ENCODE measurements around the gene ELMO1. TPM values are rescaled to one million over a fixed set of nuclear protein-coding genes. Genes with fewer than 3 reads are reported as not detected.
"Not testable (repeated sequence)": the region's sequence is repeated elsewhere in the genome, so short reads cannot be mapped to it uniquely, and the experiment has no call there.

ELMO1 gene
- total RNA-seq, 4 donors from 2014 or later = 11.5 to 19.9 (median 17.4) TPM

DNA sequence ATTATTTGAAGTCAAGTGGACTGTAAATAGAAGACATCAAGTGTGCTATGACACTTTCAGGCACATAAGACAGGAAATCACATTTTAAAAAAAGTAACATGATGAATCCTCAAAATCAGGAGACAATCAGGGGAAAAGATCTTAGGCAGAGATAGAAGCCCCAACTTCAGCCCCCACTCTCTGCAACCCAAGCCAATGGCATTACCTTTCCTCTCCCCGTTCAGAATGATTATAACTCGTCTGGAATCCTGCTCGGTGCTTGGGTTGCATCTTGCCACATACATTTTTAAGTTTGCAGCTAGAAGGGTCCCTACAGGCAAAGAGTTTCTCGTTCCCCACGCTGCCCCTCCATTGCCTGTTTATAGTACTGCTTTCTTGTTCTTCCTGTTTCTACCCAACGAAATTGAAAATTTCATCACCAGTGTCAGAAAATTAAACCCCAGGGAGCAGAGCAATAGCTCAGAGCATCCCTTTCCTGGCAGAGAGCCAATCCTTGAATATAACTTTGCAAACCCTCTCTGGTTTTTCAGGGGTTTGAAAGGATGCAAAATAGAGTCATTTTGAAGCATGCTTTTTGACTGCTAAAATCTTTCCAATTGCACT lies 463.9 kb downstream of the ELMO1 start:
- TF ChIP-seq CTCF (IDR thresholded peaks at IDR 0.05) (no peak), POLR2A (IDR thresholded peaks at IDR 0.05) (no peak)
- 28 to 31% methylated on average over 6 of the region's 6 CpGs for WGBS, 2 donors
- intact Hi-C loops (cut with DNase I; ENCODE audit: low total_unique reads) = loop anchor here (10.0 kb wide), 1 partner anchor 200 kb away; no protein-coding TSS in a partner anchor
- no peak for DNase-seq (ENCODE audit: low spot score in 2 of 2)
- H3K4me3 ChIP-seq (ENCODE audit: low read depth, poor library complexity, severe bottlenecking) = no peak overlapping the region

- no peak for DNase-seq (ENCODE audit: low spot score in 2 of 2)
- no peak overlapping the region for H3K4me3 ChIP-seq (ENCODE audit: low read depth, poor library complexity, severe bottlenecking)
- 62 to 69% methylated on average over 9 of the region's 9 CpGs for WGBS, 2 donors
- TF ChIP-seq CTCF (IDR thresholded peaks at IDR 0.05) (no peak), POLR2A (IDR thresholded peaks at IDR 0.05) (no peak)
- intact Hi-C loops (cut with DNase I; ENCODE audit: low total_unique reads) = loop anchor here (10.0 kb wide), 1 partner anchor 201 kb away; no protein-coding TSS in a partner anchor
Observed at GRCh38 chr7:36984041-36984521, 464.6 kb downstream of the ELMO1 start.

DNA sequence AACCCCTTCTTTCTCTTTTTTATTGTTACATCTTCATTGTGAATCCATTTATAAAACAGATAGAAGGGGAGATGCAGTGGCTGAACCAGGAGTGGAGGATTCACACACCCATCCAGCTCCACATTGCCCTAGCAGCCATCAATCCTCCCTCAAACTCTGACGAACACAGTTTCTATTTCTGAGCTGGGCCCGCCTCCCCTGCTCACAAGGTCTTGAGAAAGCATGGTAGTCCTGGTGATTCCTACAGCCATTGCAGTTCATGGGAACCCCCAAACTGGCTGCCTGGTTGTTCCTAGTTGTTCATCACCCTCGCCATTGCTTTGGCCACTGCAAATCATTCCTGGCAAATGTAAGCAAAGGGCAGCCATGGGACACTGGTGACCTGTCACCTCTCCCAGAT lies 465.9 kb downstream of the ELMO1 start:
- TF ChIP-seq CTCF (IDR thresholded peaks at IDR 0.05) (no peak), POLR2A (IDR thresholded peaks at IDR 0.05) (no peak)
- intact Hi-C loops (cut with DNase I; ENCODE audit: low total_unique reads) = loop anchor here (10.0 kb wide), 1 partner anchor 202 kb away; no protein-coding TSS in a partner anchor
- no peak for DNase-seq (ENCODE audit: low spot score in 2 of 2)
- H3K4me3 ChIP-seq (ENCODE audit: low read depth, poor library complexity, severe bottlenecking) = no peak overlapping the region
- 86 to 100% methylated on average over 3 of the region's 3 CpGs for WGBS, 2 donors

GRCh38 chr7:36979810-36980248 lies 468.8 kb downstream of the ELMO1 start:
- no peak overlapping the region for H3K4me3 ChIP-seq (ENCODE audit: low read depth, poor library complexity, severe bottlenecking)
- WGBS, 2 donors = 60 to 67% methylated on average over 3 of the region's 3 CpGs
- no peak for DNase-seq (ENCODE audit: low spot score in 2 of 2)
- intact Hi-C loops (cut with DNase I; ENCODE audit: low total_unique reads) = loop anchor here (10.0 kb wide), 1 partner anchor 205 kb away; no protein-coding TSS in a partner anchor
- TF ChIP-seq CTCF (IDR thresholded peaks at IDR 0.05) (no peak), POLR2A (IDR thresholded peaks at IDR 0.05) (no peak)

- no peak for DNase-seq (ENCODE audit: low spot score in 2 of 2)
- TF ChIP-seq CTCF (IDR thresholded peaks at IDR 0.05) (no peak), POLR2A (IDR thresholded peaks at IDR 0.05) (no peak)
- WGBS, 2 donors = 55 to 64% methylated on average over 2 of the region's 2 CpGs
- H3K4me3 ChIP-seq (ENCODE audit: low read depth, poor library complexity, severe bottlenecking) = no peak overlapping the region
- intact Hi-C loops (cut with DNase I; ENCODE audit: low total_unique reads) = no loop called here
Observed at GRCh38 chr7:36978461-36978860, 470.2 kb downstream of the ELMO1 start.

- intact Hi-C loops (cut with DNase I; ENCODE audit: low total_unique reads) = no loop called here
- H3K4me3 ChIP-seq (ENCODE audit: low read depth, poor library complexity, severe bottlenecking) = no peak overlapping the region
- DNase-seq (ENCODE audit: low spot score in 2 of 2) = no peak
- no peak for TF ChIP-seq CTCF (IDR thresholded peaks at IDR 0.05)
- no peak for TF ChIP-seq POLR2A (IDR thresholded peaks at IDR 0.05)
Observed at GRCh38 chr7:36977878-36978277, 470.8 kb downstream of the ELMO1 start.

- not testable (repeated sequence) for DNase-seq (ENCODE audit: low spot score in 2 of 2)
Observed at GRCh38 chr7:36973534-36973933, 475.1 kb downstream of the ELMO1 start.

More at GRCh38 chr7:36973534-36973933, 475.1 kb downstream of the ELMO1 start:
- 93 to 98% methylated on average over 12 to 20 of the region's 28 CpGs for WGBS, 2 donors
- H3K4me3 ChIP-seq (ENCODE audit: low read depth, poor library complexity, severe bottlenecking); intact Hi-C loops (cut with DNase I; ENCODE audit: low total_unique reads): not testable (repeated sequence)

Data from lower leg skin (tissue), 4 donors.